Left hindlimb (tissue), 1 donor: Measurements from ENCODE around the gene TPX2.

ENCODE experiments used
- DNase-seq: peaks from one replicate; pipeline ENCODE4 v3.0.0-alpha.2; 2018

Gene TPX2

DNA sequence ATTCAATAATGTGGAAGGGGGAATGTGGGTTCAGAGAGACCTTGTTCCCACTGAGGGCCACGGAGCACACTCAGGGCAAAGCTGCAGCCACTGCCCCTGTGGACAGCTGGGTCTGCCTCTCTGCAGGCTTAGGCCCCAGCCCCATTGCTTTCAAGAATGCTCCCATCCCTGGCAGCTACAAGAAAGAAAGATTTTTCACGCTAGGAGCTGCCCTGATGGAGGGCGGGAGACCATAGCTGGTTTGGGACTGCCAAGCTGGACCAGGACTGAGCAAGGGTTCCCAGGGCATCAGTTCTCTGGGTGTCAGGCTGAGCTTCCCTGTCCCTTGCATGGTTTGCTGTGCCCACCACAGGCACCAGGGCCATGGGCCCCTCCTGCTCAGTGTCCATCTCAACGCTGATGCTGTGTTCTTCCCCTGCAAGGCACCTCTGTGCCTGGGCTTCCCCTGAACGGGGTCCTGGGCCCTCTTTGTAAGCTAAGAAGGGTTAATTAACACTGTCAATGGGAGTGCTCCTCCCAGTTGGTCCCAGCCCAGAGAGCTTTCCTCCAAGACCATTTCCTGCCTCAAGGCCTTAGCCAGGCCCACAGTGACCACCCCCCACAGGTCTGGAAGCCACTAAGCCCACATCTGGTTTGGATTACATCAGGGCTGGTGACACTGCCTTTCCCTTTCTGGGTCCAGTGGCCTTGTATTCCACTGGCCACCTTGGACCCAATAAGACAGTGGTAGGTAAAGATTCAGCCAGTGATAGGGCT lies 97.9 kb downstream of the TPX2 start:
- DNase-seq, result no peak

DNA sequence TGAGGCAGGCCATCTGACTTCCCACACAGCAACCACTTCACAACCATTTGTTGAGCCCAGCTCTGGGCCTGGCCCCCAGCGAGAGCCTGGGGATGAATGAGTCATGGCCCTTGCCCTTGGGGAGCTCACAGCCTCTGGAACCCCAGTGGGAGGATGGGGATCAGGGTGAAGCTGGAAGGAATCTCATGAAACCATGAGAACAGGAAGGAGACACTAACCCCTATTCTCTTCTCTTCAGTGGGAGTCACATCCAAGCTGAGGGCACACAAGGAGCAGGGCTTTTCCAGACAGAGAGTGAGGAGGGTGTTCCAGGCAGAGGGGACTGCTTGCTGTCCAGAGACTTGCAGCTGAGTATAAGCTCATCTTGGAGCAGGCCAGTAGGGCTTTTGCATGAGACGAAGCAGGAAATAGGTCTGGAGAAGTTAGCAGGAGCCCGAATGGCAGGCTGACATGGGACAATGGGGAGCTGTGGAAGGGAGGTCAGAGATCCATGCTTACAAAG lies 98.9 kb downstream of the TPX2 start:
- no peak for DNase-seq

DNA sequence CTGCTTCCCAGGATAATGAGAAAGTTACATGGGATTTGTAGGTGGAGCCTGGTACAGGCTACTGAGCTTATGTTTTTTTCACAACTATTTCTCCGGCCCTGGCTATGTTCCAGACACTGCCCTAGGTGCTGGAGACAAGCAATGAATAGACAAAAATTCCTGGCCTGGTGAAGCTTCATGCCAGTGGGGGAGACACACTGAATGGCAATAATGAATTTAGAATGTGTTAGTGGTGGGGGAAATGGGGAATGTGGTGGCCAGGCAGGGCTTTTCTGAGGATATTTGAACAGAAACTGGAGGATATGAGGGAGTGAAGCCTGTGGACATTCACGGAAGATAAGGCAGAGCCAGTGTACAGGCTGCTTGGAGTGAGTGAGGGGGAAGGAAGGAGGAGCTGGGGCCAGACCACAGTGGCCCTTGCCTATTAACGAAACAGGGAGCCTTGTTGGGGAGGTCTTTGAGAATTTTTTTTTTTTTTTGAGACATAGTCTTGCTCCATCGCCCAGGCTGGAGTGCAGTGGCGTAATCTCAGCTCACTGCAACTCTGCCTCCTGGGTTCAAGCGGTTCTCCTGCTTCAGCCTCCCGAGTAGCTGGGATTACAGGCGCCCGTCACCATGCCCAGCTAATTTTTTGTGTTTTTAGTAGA lies 99.7 kb downstream of the TPX2 start:
- no peak for DNase-seq

DNA sequence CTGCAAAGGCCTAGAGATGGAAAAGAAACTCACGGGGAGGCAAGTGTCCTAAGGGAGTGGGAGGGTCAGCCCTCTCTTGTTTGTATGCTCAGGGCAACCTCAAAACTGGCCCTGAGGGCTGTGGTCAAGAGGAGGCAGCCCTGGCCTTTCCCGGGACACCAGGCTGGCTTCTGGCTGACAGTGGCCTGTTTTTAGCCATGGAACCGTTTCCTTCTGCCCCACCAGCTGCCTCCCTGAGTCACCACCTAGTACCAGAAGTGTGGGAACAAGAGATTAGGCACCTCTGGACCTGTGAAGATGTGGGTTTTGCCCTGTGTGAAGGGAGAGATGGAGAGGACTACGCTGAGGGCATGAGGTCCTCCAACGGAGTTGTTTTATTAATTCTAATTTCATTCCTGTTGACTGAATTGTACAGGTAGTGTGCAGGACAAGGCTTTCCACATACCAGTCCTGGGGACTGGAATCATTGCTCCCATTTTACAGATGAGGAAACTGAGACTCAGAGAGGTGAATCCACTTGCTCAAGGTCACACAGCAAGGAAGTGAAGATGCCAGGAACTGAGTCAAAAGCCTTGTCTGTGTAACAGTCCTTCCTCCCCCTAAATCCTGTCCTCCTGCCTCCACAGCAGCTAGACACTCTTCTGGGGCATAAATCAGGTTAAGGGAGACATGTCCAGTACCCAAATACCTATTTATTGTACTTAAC lies 100.8 kb downstream of the TPX2 start:
- DNase-seq, result no peak

- DNase-seq, result no peak
These were observed 102.1 kb downstream of the TPX2 start for GRCh38 chr20:31840906-31841816.

GRCh38 chr20:31841928-31842327 lies 102.8 kb downstream of the TPX2 start:
- DNase-seq, result no peak

DNA sequence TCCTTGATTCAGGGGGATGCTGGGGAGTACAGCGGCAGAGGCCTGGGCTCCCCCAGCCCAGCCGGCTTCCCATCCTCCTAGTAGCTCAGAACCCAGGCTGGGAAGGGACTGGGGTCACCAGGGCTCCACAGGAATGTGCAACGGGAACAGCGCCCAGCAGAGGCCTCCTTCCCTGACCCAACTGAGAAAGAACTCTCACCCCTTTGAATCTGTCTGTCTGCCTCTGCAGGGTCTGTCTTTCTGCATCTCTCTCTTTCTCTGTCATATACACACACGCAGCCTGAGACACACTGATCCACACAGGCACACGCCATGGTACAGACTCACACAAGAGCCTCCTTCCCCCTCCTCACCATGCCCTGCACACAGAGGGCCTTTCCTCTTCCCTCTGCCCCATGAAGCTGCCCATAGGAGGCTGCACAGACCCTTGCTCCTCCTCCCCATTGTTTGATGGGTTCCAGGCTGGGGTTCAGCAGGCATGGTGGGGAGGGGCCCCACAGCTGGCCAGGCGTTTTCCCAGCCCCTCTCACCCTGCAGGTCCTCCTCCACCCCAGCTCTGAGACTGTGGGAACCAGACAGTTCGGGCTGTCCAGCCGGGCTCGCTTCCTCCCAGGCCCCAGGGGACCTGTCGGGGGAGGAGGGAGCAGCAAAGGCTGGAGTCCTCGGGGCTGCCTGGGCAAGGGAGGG lies 103.5 kb downstream of the TPX2 start:
- no peak for DNase-seq

GRCh38 chr20:31843288-31843687 lies 104.2 kb downstream of the TPX2 start:
- DNase-seq, result no peak

GRCh38 chr20:31843881-31844280 lies 104.8 kb downstream of the TPX2 start:
- DNase-seq, result no peak

GRCh38 chr20:31844737-31845299 lies 105.7 kb downstream of the TPX2 start:
- no peak for DNase-seq

- DNase-seq, result no peak
These were observed 106.3 kb downstream of the TPX2 start, which contains the start of gene FOXS1 for GRCh38 chr20:31845300-31845863. Gene FOXS1, minus strand, starts transcription at chr20:31845604. Its CDS starts 62 bp downstream, at chr20:31845542.

GRCh38 chr20:31846793-31847138 lies 107.7 kb downstream of the TPX2 start:
- no peak for DNase-seq

GRCh38 chr20:31848088-31848999 lies 109.3 kb downstream of the TPX2 start:
- no peak for DNase-seq

DNA sequence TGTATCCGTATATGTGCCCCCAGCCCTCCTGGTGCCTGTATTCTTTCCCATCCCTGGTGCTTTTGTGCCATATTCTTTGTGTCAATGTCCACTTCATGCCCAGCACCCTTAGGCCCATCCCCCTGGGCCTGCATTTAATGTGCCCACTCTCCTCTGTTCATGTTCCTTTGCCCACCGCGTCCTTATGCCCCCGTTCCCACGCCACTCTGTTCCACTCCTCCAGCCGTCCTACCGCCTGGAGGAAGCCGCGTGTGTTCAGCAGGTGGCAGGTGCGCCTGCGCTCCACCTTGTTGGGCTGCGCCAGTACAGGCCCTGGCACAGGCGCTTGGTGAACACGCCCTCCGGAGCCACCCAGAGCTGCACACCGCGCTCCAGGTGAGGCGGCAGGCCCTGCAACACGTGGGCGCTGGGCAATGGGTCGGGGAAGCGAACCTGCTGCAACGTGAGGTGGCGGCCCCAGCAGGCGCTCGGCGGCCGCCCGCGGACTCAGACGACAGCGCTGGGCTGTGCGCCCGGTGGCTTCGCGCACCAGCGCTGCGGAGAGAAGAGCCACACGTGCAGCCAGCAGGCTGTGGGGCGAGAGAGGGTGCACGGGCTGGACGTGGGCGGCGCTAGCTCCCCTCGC lies 110.3 kb downstream of the TPX2 start:
- DNase-seq, result no peak
